GM12878 (cell line): ENCODE measurements around the gene FHL2.

Experiments used
- BRCA1 ChIP-seq: IDR thresholded peaks from 2 replicates; pipeline ENCODE4 v1.6.1; 2011; ENCODE audit warnings: low read depth, low read length, improper control_type of control experiment
- RAD21 ChIP-seq: IDR thresholded peaks from 2 replicates; pipeline ENCODE4 v1.6.1; 2011; ENCODE audit warnings: mild to moderate bottlenecking, low read depth, low read length, moderate library complexity; ENCODE audit not compliant: insufficient read depth
- ZNF384 ChIP-seq: IDR thresholded peaks from 2 replicates; pipeline ENCODE4 v1.6.1; 2012; ENCODE audit warnings: low read depth, mild to moderate bottlenecking, low read length, improper control_type of control experiment, borderline replicate concordance
- TF ChIP-seq, protein P1 (sequence below), 3 experiments: IDR thresholded peaks in 2 of 3; conservative IDR thresholded peaks in 1 of 3; 2 replicates each; pipeline ENCODE4 v1.5.1; 2011; ENCODE audit warnings: low read depth in 3 of 3, low read length in 3 of 3, mild to moderate bottlenecking in 3 of 3, control low read depth in 2 of 3, moderate library complexity in 2 of 3, inconsistent platforms in 1 of 3, mixed read lengths in 1 of 3; ENCODE audit not compliant: control insufficient read depth in 2 of 3, insufficient read depth in 1 of 3; ENCODE audit errors: extremely low read depth in 1 of 3
- TF ChIP-seq, protein P2 (sequence below): IDR thresholded peaks from 2 replicates; pipeline ENCODE4 v1.6.1; 2011; ENCODE audit warnings: mild to moderate bottlenecking, low read depth, low read length, moderate library complexity; ENCODE audit not compliant: insufficient replicate concordance

DNA sequence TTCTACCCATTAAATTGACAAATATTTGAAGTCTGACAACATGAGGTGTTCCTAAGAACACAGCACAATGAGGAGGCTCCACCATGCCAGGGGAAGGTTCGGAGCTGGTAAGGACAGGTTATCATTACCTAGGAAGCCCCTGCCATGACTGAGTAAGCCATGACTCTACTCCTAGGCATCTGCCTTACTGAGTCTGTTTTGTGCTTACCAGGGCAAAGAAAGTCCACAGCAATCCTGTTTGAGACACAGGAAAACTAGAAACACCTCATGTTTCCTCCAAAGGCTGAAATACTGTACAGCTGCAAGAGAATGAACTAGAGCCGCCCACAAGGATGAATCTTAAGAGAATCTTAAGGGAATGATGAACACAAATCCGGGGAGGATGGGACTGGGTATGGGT lies 80.9 kb downstream of the FHL2 start:
- TF ChIP-seq RAD21: no peak
- TF ChIP-seq, protein P1, sequence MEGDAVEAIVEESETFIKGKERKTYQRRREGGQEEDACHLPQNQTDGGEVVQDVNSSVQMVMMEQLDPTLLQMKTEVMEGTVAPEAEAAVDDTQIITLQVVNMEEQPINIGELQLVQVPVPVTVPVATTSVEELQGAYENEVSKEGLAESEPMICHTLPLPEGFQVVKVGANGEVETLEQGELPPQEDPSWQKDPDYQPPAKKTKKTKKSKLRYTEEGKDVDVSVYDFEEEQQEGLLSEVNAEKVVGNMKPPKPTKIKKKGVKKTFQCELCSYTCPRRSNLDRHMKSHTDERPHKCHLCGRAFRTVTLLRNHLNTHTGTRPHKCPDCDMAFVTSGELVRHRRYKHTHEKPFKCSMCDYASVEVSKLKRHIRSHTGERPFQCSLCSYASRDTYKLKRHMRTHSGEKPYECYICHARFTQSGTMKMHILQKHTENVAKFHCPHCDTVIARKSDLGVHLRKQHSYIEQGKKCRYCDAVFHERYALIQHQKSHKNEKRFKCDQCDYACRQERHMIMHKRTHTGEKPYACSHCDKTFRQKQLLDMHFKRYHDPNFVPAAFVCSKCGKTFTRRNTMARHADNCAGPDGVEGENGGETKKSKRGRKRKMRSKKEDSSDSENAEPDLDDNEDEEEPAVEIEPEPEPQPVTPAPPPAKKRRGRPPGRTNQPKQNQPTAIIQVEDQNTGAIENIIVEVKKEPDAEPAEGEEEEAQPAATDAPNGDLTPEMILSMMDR (IDR thresholded peaks at IDR 0.05 in 2 of 3, conservative IDR thresholded peaks at IDR 0.05 in 1 of 3; ENCODE audit: control insufficient read depth in 2 of 3, extremely low read depth in 1 of 3, insufficient read depth in 1 of 3, low read depth in 3 of 3, low read length in 3 of 3): no peak
- no peak for TF ChIP-seq ZNF384
- TF ChIP-seq, protein P2, sequence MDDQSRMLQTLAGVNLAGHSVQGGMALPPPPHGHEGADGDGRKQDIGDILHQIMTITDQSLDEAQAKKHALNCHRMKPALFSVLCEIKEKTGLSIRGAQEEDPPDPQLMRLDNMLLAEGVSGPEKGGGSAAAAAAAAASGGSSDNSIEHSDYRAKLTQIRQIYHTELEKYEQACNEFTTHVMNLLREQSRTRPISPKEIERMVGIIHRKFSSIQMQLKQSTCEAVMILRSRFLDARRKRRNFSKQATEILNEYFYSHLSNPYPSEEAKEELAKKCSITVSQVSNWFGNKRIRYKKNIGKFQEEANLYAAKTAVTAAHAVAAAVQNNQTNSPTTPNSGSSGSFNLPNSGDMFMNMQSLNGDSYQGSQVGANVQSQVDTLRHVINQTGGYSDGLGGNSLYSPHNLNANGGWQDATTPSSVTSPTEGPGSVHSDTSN: no peak
- no peak for TF ChIP-seq BRCA1
